Right ventricle myocardium inferior (tissue), 1 donor: ENCODE data around the gene MALL. TPM values are rescaled to one million over a fixed set of nuclear protein-coding genes. Genes with fewer than 3 reads are reported as not detected.
"Not testable (repeated sequence)": the region's sequence is repeated elsewhere in the genome, so short reads cannot be mapped to it uniquely, and the experiment has no call there.

Experiments used
- ATAC-seq: fragments of 200-7000 bp; cut with Tn5 transposase; one replicate; pipeline ENCODE4 v1.9.1; 2020; ENCODE audit warnings: mild to moderate bottlenecking, moderate library complexity
- DNase-seq: peaks from one replicate; pipeline ENCODE4 v3.0.0; 2021; ENCODE audit errors: missing footprints
- intact Hi-C: fragments of 100-400 bp; cut with DNase I; formaldehyde crosslinking; loops from one replicate; pipeline ENCODE4 v1.11.0; 2022
- long read RNA-seq: library from polyadenylated mRNA; unstranded; transcript quantifications from one replicate; pipeline ENCODE4 v2.0.0, GENCODE V29; 2021
- total RNA-seq: library from RNA; stranded (reverse); fragmentation: NEBNext Ultra II Directional; extraction: Animal tissue kit (Norgen Biotek cat#: 25700); gene quantifications from one replicate; pipeline ENCODE4 v1.2.1, GENCODE V29; 2021
- donor health status: DM: no; HTN: yes; CAD: no; lungs with severe emphysema.

Gene MALL
- 14.0 TPM for total RNA-seq
- long read RNA-seq, transcript MALL-201 (4 exons, 3,061 nt): major isoform, 9 of 9 reads
- long read RNA-seq, partial matches to known transcripts: 0 of 9 reads
- long read RNA-seq, other reads (novel, unspliced or antisense): 0 of 9 reads

DNA sequence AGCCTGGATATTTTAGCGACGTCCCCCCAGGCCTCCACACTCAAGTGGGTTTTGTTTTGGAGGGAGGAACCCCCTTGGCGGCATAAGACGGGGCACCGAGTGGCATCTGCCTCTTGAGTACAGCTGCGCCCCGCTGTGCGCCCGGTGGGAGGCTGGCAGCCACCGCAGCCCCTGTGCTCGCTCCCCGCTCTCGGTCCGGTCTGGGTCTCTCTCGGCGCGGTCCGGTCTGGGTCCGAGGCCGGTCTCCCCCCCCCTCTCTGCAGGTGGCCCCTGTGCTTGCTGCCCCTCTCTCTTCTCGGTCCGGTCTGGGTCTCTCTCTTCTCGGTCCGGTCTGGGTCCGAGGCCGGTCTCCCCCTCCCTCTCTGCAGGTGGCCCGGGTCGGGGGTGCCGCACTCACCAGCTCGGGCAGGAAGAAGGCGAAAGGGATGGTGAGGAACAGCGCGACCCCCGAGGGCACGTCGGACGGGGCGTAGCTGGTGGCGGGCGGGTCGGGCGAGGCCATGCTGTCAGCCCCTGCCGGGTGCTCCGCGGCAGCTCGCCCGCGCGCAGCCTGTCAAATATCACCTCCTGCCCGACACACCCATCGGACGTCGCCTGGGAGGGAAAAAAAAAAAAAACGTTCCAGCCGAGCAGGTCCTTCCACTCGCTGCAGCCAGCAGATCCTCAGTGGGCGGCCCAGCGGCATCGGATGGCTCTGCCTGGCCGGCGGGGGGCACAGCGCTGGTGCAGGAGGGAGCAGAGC, at the start of gene MALL:
TSS of gene MALL (minus strand) at position 532 of the 742 bp plus-strand sequence. CDS start at position 502, 30 bp downstream.
- no peak for DNase-seq
- ATAC-seq: peak; percentile 58
- intact Hi-C loops: loop anchor here (2.0 kb wide), 1 partner anchor 41 kb away; no protein-coding TSS in a partner anchor

DNA sequence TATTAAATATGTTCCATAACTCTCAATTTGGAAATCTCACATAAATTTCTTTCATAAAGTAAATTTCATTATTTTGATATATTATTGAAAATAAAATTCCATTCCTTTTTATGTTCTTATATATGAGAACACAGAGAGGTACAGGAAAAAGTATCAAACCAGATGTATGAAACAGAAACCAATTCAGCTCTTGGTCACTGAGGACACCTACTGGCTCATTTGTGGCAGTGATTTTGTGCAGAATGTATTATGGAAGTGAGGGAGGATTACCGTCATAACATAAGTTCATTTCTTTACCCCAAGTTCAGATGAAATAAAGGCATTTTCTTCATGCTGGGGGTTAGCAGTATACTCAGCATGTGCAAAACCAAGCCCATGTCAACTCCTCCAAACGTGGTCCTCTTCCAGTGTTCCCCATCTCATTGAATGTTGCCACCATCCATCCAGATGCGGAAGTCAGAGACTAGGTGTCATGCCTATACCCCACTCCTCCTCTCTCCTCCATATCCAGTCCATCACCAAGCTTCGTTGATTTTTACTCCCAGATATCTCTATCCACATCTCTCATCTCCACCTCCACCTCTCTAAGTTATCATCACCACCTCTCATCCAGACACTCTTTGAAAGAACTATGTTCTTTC, 41.7 kb upstream of the MALL start:
- ATAC-seq (peak; percentile 64), DNase-seq (no peak)
- intact Hi-C loops: loop anchor here (2.0 kb wide), 1 partner anchor 40 kb away; no protein-coding TSS in a partner anchor

DNA sequence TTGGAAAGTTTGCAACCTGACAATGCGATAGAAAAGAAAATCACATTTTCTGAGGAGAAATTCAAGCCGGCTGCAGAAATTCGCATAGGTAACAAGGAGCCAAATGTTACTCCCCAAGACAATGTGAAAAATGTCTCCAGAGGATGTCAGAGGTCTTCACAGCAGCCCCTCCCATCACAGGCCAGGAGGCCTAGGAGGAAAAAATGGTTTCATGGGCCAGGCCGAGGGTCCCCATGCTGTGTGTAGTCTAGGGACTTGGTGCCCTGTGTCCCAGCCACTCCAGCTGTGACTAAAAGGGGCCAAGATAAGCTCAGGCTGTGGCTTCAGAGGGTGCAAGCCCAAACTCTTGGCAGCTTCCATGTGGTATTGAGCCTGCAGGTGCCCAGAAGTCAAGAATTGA, 39.2 kb upstream of the MALL start:
- intact Hi-C loops, ATAC-seq, DNase-seq: not testable (repeated sequence)

DNA sequence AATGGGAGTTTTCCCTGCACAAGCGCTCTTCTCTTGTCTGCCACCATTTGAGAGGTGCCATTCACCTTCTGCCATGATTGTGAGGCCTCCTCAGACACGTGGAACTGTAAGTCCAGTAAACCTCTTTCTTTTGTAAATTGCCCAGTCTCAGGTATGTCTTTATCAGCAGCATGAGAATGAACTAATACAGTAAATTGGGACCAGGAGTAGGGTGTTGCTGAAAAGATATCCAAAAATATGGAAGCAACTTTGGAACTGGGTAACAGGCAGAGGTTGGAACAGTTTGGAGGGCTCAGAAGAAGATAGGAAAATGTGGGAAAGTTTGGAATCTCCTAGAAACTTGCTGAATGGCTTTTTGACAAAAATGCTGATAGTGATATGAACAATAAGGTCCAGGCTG, 38.6 kb upstream of the MALL start:
- ATAC-seq, intact Hi-C loops, DNase-seq: not testable (repeated sequence)

DNA sequence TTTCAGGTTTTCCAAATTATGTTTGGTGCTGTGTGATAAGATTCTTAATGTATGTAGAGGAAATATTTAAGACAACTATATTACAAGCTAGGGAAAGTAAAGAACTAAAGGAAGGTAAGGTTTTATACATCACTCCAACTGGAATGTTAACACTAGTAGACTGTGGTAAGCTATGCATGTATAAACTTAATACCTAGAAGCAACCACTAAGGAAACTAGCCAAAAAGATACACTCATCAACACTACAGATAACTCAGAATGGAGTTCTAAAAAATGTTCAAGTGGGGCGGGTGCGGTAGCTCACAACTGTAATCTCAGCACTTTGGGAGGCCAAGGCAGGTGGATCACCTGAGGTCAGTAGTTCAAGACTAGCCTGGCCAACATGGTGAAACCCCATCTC, 37.8 kb upstream of the MALL start:
- intact Hi-C loops: no loop called here
- DNase-seq (no peak), ATAC-seq (no peak)

DNA sequence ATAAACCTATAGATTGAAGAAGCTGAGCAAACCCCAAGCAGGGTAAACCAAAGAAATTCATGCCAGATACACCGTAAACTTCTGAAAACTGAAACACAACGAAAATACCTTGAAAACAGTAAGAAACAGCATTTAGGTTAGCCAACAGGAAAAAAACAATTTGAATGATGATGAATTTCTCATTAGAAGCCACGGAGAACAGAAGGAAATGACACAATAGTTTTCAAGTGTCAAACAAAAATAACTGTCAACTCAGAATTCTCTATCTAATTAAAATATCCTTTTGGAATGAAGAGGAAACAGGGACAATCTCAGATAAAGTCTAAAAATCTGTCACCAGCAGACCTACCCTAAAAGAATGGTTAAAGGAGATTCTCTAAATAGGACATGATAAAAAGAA, 37.3 kb upstream of the MALL start:
- DNase-seq (no peak), ATAC-seq (no peak)
- intact Hi-C loops: no loop called here

DNA sequence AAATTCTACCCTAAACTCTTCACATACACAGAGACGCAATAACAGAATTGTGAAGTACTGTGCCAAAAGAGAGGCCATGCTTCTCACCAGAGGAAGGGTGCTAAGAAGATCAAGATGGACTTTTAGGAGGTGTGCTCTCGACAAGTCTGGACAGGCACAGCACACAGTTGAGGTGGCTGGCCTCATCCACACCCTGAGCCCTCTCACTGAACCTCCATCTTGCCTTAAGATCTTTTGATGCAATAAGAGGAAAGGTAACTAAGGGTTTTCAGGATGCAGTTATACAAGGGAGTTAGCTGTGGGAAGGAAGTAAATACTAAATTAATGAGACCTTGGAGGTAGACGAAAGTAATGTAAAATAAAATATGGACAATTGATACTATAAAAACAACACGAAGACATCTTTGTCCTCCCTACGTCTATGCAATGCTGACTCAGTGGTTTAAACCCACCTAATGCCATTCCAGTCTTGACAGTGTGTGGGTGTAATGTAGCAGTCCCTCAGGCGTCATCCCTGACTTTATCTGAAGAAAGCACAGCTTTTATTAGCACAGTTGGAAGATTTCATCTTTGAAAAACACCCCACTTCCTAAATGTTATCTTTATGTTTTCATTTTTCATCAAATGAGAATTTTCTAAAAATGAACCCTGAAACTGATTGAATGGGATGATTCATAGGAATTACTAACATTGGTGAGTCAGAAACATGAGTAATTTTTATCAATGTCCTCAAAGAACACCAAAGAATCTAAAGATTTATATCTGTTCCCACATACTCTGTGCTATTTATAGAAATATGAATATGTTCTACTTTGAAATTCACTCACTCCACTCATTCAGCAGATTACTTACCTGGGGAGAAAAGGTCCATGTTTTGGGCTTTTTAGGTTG, 34.0 kb upstream of the MALL start:
- DNase-seq (no peak), ATAC-seq (no peak)
- intact Hi-C loops: no loop called here

- no peak for ATAC-seq
- DNase-seq: no peak
- intact Hi-C loops: no loop called here
Measured at GRCh38 chr2:110146945-110147332, 31.3 kb upstream of the MALL start.

GRCh38 chr2:110146183-110146944, 30.7 kb upstream of the MALL start:
- intact Hi-C loops: no loop called here

GRCh38 chr2:110143982-110144381, 28.4 kb upstream of the MALL start:
- intact Hi-C loops: no loop called here
- DNase-seq (no peak), ATAC-seq (no peak)

More at GRCh38 chr2:110146183-110146944, 30.7 kb upstream of the MALL start:
- ATAC-seq (no peak), DNase-seq (no peak)

- no peak for DNase-seq
- no peak for ATAC-seq
- intact Hi-C loops: no loop called here
Measured at GRCh38 chr2:110140401-110140800, 24.8 kb upstream of the MALL start.

GRCh38 chr2:110134025-110134424, 18.4 kb upstream of the MALL start:
- DNase-seq (no peak), ATAC-seq (no peak)
- intact Hi-C loops: no loop called here

DNA sequence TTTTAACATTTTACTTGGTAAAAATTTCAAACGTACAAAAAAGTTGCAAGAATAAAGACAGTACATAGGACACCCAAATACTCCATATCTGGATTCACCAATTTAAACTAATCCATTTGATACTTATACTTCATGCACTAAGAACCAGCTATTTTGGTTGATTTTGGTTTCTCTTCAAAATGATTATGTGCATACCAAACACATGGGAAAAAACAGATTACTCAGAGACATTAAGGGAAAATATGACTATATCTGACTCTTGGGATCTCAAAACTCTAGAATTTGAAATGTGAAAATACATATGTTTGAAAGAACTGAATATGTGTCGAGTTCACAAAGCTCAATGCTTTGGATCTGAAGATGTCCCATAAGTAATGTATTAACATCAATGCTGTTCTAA, 15.5 kb upstream of the MALL start:
- ATAC-seq (no peak), DNase-seq (no peak)
- intact Hi-C loops: no loop called here

DNA sequence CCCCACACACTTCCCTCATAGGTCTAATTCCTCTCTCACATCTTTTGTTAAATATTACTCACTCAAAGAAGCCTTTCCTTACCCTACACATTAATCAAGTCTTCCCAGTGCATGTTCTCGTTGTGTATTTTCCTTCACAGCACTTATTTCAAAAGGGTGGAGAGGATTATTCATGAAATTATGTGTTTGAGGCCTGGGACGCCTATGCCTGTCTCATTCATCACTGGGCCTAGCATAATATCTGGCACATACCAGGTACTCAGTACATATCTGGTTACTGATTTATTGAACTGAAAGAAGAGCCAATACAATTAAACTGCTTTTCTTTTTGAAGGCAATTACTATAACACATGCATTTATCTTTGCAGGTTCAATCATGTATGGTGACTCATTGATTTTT, 15.1 kb upstream of the MALL start:
- ATAC-seq (no peak), DNase-seq (no peak)
- intact Hi-C loops: no loop called here

GRCh38 chr2:110126906-110127305, 11.3 kb upstream of the MALL start:
- DNase-seq (no peak), ATAC-seq (no peak)
- intact Hi-C loops: no loop called here

DNA sequence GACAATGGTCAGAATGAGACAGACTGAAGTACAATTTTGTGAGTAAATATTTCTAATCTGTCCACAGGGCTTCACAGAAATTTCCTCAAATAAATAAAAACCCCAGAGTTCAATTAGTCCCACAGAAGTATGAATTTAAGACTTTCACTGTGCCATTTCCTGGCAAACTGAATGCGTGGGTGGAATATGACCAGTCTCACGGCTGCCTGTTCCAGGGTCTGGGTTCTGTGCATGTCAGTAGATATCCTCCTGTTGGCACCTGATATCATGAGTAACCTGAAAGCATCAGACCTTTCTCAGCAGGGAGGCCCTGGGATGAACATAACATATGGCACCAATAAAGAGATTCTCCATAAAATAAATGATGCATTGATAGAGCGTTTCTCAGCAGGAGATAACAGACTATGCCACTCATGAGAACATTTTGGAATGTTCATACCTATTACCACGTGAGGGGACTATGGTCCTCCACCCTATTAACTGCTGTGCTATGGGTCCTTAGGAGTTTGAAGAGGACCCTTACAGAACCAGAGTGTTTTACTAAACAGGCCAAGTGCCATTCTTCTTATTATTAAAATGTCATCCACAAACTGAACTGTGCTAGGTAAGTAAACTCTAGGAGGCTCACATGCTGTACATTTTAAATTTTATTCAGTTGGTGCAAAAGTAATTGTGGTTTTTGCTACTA, 10.6 kb upstream of the MALL start:
- ATAC-seq (no peak), DNase-seq (no peak)
- intact Hi-C loops: no loop called here

- ATAC-seq (no peak), DNase-seq (no peak)
- intact Hi-C loops: no loop called here
Measured at GRCh38 chr2:110124939-110125691, 9.5 kb upstream of the MALL start.
